Activated CD8-positive, alpha-beta T cell treated with anti-CD3 and anti-CD28 coated beads for 36 hours (primary cell): ENCODE results near the gene PRMT9. TPM values are rescaled to one million over a fixed set of nuclear protein-coding genes. Genes with fewer than 3 reads are reported as not detected.

Source experiments
- ATAC-seq: fragments of 200-7000 bp; cut with Tn5 transposase; one replicate; pipeline ENCODE4 v1.10.0; 2021; ENCODE audit warnings: mild to moderate bottlenecking, moderate library complexity
- CTCF ChIA-PET: fragments of 350-600 bp; sonication (Branson Sonifier 250); formaldehyde crosslinking; loops from one replicate; lab custom pipeline; 2021; ENCODE audit warnings: antibody characterized with exemption; lab: Charles Lee
- POLR2A ChIA-PET: fragments of 350-600 bp; sonication (Branson Sonifier 250); formaldehyde crosslinking; loops from one replicate; lab custom pipeline; 2021; ENCODE audit warnings: antibody characterized with exemption; lab: Charles Lee
- DNase-seq: peaks from one replicate; pipeline ENCODE4 v3.0.0-alpha.2; 2020
- H3K27ac Mint-ChIP-seq: one replicate; pipeline ENCODE4 v1.8.0; 2021; ENCODE audit warnings: mild to moderate bottlenecking, mixed read lengths
- H3K27me3 Mint-ChIP-seq: one replicate; pipeline ENCODE4 v1.8.0; 2021; ENCODE audit warnings: mixed read lengths
- H3K36me3 Mint-ChIP-seq: one replicate; pipeline ENCODE4 v1.8.0; 2021; ENCODE audit warnings: low read depth, mixed read lengths
- H3K4me1 Mint-ChIP-seq: one replicate; pipeline ENCODE4 v1.8.0; 2021; ENCODE audit warnings: low read depth, mixed read lengths
- H3K4me3 Mint-ChIP-seq: one replicate; pipeline ENCODE4 v1.8.0; 2021; ENCODE audit warnings: mild to moderate bottlenecking, moderate library complexity, mixed read lengths
- H3K9me3 Mint-ChIP-seq: one replicate; pipeline ENCODE4 v1.8.0; 2021; ENCODE audit warnings: mixed read lengths
- intact Hi-C: fragments of 100-400 bp; cut with micrococcal nuclease; formaldehyde crosslinking; loops from one replicate; pipeline ENCODE4 v1.10.0; 2022
- total RNA-seq, 2 experiments: library from RNA; stranded (reverse); gene quantifications; one replicate each; pipeline ENCODE4 v1.2.3, GENCODE V29; 2021
- TF ChIP-seq, protein P1 (sequence below): fragments of 200-600 bp; IDR thresholded peaks from one replicate; pipeline ENCODE4 v1.8.0; 2022; ENCODE audit warnings: antibody characterized with exemption, mild to moderate bottlenecking

The PRMT9 gene
- total RNA-seq, result 1 to 10 TPM; 7.4 to 8.8 TPM

DNA sequence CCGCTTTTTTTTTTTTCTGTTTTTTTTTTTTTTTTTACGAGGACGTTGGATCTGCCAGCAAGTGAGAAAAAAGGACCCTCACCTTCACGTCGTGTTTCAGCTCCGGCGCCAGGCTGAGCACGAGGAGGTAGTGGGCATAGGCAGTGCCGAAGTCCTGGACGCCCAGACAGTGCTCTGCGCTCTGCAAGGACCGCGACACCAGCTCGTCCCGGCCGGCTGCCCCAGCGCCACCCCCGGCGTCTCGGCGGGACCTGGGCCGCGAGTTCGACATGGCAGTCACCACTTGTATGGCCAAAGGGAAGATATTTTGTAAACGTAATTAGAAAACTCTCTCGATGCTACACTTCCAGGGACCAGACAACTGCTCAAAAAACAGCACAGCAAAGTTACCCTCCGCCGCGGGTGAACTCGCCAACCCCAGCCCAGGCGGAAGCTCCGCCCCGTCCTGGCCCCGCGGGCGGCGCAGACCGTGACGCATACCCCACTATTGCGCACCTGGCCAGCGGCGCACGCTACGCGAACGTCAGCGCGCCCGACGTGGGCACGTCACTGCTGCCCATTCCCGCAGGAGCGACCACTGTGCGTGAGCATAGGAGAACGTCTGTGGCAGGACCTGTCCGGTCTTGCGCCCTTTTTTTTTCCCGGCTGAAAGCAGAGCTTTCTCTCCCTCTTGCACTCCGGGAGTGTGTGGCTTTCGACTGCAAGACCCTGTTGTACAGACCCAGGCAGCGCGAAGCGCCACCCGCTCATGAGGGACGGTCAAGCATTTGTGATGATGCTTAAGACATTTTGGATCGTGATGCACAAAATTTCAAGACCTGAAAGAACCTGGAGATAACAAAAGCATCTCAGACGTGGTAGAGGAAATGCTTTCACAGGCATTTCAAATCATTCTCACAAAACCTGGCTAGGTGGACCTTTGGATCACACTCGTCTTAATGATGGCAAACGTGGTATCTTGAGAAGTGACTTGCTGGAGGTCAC, at the start of gene PRMT9:
Gene PRMT9, minus strand, starts transcription at position 447 of the 984 bp plus-strand sequence. Its CDS starts 176 bp downstream, at position 271.
- ChIA-PET CTCF (interaction anchor here (0.8 to 4.3 kb wide), 9 partner anchors 25 to 182 kb away, joined by 3 to 47 read pairs (median 3); partner anchors contain the start of genes ARHGAP10 and TMEM184C), POLR2A (interaction anchor here (0.6 to 1.5 kb wide), 4 partner anchors 30 to 162 kb away, joined by 3 to 10 read pairs (median 3); partner anchors contain the start of gene TMEM184C)
- intact Hi-C loops, result loop anchor here (5.0 kb wide), 1 partner anchor 67 kb away; the partner anchor contains the start of gene TMEM184C
- Mint-ChIP-seq H3K36me3 (peaks cover 14% of the 10 kb centered on the region), H3K27me3 (peaks cover 5% of the 10 kb centered on the region), H3K4me1 (peaks cover 24% of the 10 kb centered on the region), H3K9me3 (no peaks in the 10 kb centered on the region), H3K27ac (peak within 1 kb of the TSS; percentile 92), H3K4me3 (peak within 1 kb of the TSS; percentile 89)
- peak; percentile 98 for ATAC-seq
- DNase-seq, result peak; percentile 91
- TF ChIP-seq, protein P1, sequence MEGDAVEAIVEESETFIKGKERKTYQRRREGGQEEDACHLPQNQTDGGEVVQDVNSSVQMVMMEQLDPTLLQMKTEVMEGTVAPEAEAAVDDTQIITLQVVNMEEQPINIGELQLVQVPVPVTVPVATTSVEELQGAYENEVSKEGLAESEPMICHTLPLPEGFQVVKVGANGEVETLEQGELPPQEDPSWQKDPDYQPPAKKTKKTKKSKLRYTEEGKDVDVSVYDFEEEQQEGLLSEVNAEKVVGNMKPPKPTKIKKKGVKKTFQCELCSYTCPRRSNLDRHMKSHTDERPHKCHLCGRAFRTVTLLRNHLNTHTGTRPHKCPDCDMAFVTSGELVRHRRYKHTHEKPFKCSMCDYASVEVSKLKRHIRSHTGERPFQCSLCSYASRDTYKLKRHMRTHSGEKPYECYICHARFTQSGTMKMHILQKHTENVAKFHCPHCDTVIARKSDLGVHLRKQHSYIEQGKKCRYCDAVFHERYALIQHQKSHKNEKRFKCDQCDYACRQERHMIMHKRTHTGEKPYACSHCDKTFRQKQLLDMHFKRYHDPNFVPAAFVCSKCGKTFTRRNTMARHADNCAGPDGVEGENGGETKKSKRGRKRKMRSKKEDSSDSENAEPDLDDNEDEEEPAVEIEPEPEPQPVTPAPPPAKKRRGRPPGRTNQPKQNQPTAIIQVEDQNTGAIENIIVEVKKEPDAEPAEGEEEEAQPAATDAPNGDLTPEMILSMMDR, result no peak

DNA sequence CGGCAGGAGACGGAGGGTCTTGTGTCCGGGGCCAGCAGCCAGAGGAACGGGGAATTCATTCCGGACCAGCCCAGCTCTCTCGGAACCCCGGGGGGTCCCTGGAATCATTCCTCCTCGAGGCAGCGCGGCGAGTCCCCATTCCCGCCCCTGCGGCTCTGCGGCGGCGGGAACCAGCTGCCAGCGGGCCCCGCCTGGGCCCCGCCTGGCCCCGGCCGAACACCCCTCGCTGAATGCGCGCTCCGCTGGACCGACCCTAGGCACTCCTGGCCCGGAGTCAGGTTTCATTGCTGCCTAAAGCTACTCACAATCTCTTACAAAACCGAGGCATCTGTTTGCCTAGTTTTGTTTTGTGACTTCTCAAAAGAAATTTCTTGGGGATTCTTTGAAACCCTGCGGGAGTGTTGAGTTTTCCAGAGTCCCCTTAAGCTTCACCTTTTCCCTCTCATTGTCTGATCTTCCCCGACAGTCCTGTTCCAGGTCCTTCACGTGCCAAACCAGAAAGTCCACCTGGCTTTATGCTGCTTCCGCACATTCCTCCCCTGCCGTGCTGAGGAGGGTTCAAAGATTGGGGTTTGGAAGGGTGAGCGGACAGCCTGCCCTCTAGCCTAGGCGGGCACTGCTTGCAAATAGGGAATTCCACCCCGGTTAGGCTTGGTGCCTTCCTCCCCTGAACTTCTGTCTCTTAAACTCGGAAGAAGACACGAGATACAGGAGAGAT, 48.7 kb upstream of the PRMT9 start:
- intact Hi-C loops, result no loop called here
- Mint-ChIP-seq H3K27me3 (peaks cover 4% of the 10 kb centered on the region), H3K9me3 (no peaks in the 10 kb centered on the region), H3K4me1 (peaks cover 33% of the 10 kb centered on the region), H3K4me3 (peak overlapping the region; percentile 80), H3K27ac (peak overlapping the region; percentile 73), H3K36me3 (peaks cover 2% of the 10 kb centered on the region)
- TF ChIP-seq, protein P1, result no peak
- peak; percentile 19 for DNase-seq
- ChIA-PET POLR2A (interaction anchor here (0.9 to 1.6 kb wide), 5 partner anchors 12 to 133 kb away, joined by 3 to 7 read pairs (median 3); partner anchors contain the start of gene TMEM184C), CTCF (interaction anchor here (0.9 to 3.3 kb wide), 12 partner anchors 8 to 214 kb away, joined by 3 to 26 read pairs (median 3); partner anchors contain the start of gene PRMT9)
- peak; percentile 29 for ATAC-seq

DNA sequence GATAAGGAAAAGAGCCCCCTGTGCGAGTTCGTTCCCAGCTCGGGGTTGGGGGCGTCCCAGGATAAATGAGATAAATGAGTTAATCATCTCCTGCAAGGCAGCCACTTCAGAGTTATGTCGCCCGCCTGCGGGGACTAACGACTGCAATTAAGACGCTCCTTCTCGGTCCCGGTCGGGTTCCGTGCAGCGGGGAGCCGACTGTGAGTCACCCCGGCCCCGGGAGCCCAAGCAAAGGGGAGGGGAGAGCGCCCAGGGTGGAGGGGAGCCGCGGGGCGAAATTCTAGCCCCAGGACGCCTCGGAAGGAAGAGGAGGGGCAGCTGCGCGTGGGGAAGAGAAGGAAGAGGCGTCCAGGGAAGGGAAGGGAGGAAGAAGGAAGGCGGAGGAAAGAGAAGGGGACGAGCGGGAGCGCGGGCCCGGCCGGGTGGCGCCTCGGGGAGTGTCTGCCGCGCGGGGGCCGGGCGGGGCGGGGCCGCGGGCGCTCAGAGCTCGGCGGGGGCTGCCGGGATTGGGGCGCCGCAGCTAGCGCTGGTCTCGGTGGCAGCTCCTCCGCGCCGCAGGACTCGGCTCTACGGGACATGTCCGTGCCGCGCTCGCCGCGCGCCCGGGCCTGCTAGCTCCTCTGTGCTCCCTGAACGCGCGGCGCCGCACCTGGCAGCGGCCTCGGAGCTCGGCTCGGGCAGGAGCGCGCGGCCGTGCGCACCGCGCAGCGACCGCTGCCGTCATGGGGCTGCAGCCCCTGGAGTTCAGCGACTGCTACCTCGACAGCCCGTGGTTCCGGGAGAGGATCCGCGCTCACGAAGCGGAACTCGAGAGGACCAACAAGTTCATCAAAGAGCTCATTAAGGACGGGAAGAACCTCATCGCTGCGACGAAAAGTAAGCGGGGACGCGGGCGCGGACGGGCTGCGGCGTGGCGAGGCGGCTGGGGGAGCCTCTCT, 47.9 kb upstream of the PRMT9 start, which contains the start of gene ARHGAP10:
Gene ARHGAP10, plus strand, starts transcription at position 509 of the 938 bp plus-strand sequence. Its CDS starts 214 bp downstream, at position 723.
- Mint-ChIP-seq H3K36me3 (peaks cover 2% of the 10 kb centered on the region), H3K4me3 (peak within 1 kb of the TSS; percentile 80), H3K27me3 (peaks cover 4% of the 10 kb centered on the region), H3K27ac (peak within 1 kb of the TSS; percentile 78), H3K9me3 (no peaks in the 10 kb centered on the region), H3K4me1 (peaks cover 33% of the 10 kb centered on the region)
- peak; percentile 75 for DNase-seq
- peak; percentile 81 for ATAC-seq
- TF ChIP-seq, protein P1, result no peak
- intact Hi-C loops, result no loop called here
- ChIA-PET CTCF (interaction anchor here (0.9 to 3.3 kb wide), 14 partner anchors 9 to 213 kb away, joined by 3 to 26 read pairs (median 3); partner anchors contain the start of gene PRMT9), POLR2A (interaction anchor here (0.6 to 1.6 kb wide), 8 partner anchors 13 to 133 kb away, joined by 3 to 7 read pairs (median 3); partner anchors contain the start of gene TMEM184C)

DNA sequence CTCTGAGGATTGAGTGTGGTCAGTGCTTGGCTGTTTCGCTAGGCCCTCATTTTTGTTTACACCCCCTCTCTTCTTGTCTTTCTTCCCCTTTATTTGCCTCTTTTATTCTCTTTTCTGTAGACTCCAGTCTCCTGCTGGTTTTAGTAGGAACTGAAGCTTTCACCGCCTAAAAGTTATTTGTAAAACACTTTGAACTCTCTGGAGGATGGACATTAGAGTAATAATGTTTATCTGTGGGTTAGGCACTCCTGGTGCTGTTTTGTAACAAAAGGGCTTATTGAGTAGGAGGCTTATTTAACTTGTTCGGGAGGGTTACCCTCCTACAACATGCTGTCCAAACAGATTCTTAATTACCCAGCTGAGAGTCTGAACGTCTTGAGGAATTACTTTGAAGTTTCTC, 46.4 kb upstream of the PRMT9 start:
- peaks cover 4% of the 10 kb centered on the region for H3K27me3 Mint-ChIP-seq
- no peaks in the 10 kb centered on the region for H3K9me3 Mint-ChIP-seq
- no peak for DNase-seq
- ChIA-PET POLR2A (no interaction called here), CTCF (interaction anchor here (3.3 kb wide), 1 partner anchor 136 kb away, joined by 26 read pairs; no protein-coding TSS in a partner anchor)
- peaks cover 24% of the 10 kb centered on the region for H3K4me1 Mint-ChIP-seq
- TF ChIP-seq, protein P1, result no peak
- intact Hi-C loops, result no loop called here
- H3K4me3 Mint-ChIP-seq, result no peak overlapping the region
- H3K27ac Mint-ChIP-seq, result no peak overlapping the region
- no peak for ATAC-seq
- H3K36me3 Mint-ChIP-seq, result peaks cover 2% of the 10 kb centered on the region
